SKM-1 (cell line): ENCODE data around the gene RNU1-4.
"Not testable (repeated sequence)": the region's sequence is repeated elsewhere in the genome, so short reads cannot be mapped to it uniquely, and the experiment has no call there.

Experiments used
- DNase-seq: peaks from one replicate; lab custom pipeline; 2025; ENCODE audit not compliant: unreplicated experiment; lab: John Stamatoyannopoulos, UW

RNU1-4 gene

GRCh38 chr1:16764820-16765655, 24.7 kb downstream of the RNU1-4 start:
- DNase-seq, result not testable (repeated sequence)

DNA sequence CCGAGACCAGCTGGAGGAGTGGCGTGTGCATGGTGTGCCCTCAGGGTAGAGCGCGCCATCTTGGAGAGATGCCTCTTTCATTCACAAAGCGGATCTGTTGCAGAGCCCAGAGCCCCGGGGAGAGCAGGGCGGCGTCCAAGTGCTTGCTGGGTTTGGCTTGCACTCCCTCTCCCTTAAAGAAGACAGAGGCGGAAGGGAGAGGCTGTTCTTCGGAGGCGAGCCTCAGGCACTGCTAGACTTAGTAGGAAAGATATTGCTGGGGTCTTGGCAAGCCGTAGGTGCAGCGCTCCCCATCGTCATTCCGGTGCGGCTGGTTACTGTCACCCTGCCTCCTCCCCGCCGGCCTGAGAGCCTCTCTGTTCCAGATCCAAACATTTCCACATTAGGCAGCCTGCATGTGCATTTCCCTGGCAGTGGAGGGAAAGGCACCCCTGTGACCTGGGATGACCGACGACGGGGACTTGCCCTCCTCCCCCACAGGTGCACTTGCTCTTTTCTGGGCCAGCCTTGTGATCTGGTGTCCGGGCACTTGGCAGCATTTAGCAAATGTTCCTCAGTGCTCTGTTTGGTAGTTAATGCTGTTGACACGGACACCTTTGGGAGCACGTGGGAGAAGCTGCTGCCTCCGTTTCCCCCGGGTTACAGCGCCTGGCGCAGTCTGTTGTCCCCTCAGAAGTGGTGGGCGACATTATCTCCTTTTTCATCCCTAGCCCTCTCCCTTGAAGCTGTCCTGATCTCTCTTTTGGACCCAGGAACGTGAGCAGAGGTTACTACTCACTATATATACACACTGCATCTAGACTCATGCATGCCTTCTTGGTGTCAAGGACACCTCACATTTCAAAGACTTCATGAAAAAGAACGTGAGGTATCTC, 25.7 kb downstream of the RNU1-4 start:
- DNase-seq, result not testable (repeated sequence)

DNA sequence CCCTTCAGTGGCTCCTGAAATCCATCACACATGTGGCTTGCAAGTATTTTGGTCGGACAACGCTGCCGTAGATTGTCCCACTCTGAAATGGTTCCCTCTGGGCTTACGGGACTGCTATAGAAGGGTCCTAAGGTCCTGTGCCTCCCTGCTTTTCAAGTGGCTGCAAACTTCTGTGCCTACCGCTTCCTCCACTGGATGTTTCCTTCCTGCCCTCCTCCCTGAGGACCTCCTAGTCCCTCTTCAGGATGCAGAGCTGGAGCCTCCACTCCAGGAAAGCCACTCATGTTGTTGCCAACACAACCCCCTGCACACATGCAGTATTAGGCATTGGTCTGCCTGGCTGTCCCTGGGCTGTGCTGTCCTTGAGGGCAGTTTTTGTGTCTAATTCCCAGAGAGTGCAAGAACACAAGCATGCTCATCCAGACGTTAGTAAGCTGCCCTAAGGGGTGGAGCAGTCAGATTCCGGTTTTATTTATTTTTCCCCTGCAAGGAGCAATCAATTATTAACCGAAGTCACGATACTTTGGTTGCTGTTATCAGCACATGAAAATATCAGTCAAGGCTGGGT, 26.5 kb downstream of the RNU1-4 start:
- not testable (repeated sequence) for DNase-seq

GRCh38 chr1:16770139-16770759, 29.9 kb downstream of the RNU1-4 start:
- DNase-seq, result not testable (repeated sequence)

GRCh38 chr1:16770896-16771446, 30.7 kb downstream of the RNU1-4 start:
- not testable (repeated sequence) for DNase-seq

- DNase-seq, result not testable (repeated sequence)
Measured at GRCh38 chr1:16772275-16773204, 32.2 kb downstream of the RNU1-4 start.

DNA sequence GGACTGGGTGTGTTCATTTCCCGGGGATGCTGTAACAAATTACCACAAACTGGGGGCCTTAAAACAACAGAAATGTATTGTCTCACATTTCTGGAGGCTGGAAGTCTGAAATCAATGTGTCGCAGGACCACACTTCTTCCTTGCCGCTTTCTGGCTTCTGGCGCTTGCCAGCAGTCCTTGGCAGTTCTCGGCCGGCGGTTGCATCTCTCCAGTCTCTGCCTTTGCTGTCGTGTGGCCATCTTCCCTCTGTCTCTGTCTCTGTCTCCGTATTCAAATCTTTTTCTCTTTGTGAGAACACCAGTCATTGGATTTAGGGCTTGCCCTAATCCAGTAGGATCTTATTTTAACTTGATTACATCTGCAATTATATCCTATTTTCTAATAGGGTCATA, 32.9 kb downstream of the RNU1-4 start:
- not testable (repeated sequence) for DNase-seq

GRCh38 chr1:16773723-16774122, 33.4 kb downstream of the RNU1-4 start:
- not testable (repeated sequence) for DNase-seq

DNA sequence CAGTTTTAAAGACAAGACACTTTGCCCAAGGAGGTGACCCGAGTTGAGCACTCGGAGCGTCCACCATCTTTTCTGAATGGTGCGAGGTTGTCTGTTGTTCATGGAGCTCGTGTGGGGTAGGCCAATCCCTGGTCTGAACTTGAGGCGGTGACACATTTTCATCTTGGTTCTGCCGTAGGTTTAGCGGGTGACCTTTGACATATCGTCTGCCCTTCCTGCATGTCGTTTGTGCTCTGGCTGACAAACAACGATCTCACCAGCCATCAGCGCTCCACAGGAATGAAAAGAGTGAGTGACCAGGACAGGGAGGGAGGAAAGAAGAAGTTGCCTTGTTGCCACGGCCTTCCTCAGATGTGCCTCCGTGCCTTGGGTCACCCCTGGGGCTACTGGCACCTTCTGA, 34.5 kb downstream of the RNU1-4 start:
- not testable (repeated sequence) for DNase-seq

DNA sequence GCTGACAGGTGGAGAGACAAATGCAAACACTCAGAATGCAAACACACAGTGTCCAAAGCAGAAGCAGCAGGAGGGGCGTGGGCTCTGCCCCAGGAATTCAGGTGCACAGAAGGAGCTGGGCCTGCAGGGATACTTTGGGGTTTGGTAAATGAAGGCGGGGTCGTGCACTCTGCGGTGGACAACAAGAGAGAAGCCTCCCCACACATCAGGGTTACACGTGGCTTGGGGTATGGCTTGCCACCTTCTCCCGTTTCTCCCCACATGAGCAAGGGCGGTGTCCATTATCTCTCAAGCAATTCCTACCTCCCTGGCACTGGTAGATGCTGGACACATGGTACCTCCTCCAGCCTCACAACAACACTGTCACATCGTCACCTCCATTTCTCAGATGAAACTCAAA, 35.0 kb downstream of the RNU1-4 start:
- not testable (repeated sequence) for DNase-seq

- not testable (repeated sequence) for DNase-seq
Measured at GRCh38 chr1:16776248-16776647, 35.9 kb downstream of the RNU1-4 start.

DNA sequence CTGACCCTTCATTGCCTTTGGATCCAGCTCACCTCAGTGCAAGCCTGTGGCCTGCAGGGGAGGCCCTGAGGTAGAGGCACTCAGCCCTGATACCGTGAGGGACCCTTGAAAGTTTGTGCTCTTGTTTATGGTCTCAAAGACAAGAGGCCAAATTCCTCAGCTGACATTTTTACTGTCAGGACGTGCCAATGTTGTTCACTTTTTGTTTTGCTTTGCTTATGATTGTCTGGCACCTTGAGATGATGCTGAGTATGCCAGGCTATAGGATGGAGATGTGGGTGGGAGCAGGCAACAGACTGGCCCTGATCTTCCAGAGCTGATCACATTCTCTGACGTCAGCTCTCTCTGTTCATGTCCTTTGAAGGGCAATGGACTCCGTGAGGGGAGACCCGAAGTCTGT, 36.5 kb downstream of the RNU1-4 start:
- DNase-seq, result not testable (repeated sequence)

- DNase-seq, result not testable (repeated sequence)
Measured at GRCh38 chr1:16777821-16778220, 37.5 kb downstream of the RNU1-4 start.

GRCh38 chr1:16779525-16779924, 39.2 kb downstream of the RNU1-4 start:
- not testable (repeated sequence) for DNase-seq

GRCh38 chr1:16781033-16781432, 40.7 kb downstream of the RNU1-4 start:
- not testable (repeated sequence) for DNase-seq

GRCh38 chr1:16781625-16782024, 41.3 kb downstream of the RNU1-4 start:
- not testable (repeated sequence) for DNase-seq

DNA sequence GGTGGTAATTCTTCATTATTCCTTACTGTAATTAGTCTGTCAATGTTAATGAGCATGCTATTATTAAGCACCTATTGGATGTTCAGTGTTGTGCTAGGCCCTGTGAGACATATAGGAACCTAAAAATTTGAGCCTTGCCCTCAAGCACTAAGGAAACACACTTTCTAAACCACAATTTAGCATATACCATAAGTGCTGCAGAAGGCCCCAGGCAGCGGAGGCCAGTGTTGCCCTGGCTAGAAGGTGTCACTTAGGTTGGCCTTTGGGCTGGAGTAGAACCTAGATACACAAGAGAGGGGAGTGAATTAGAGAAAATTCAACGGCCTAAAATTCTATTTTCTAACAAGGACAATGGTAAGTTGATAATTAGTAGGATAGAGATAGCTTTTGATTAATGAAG, 44.6 kb downstream of the RNU1-4 start:
- not testable (repeated sequence) for DNase-seq

GRCh38 chr1:16786362-16786761, 46.0 kb downstream of the RNU1-4 start:
- DNase-seq, result not testable (repeated sequence)

DNA sequence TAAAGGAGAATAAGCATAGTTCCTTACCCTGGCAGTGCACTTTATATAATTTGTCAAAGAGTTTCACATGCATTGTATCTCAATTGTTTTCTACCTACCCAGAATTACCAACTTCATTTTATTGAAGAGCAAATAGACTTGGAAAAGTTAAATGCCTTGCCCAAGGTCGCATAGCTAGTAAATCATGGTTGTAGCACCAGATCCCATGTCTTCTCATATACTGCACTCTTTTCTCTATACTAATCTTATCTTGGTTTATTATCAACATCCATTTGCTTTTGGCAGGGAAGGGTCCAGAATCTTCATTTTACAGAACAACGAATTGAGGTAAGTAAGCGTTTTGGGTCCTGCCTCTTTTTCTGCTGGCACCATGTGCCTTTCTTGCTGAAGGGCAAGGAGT, 46.9 kb downstream of the RNU1-4 start:
- not testable (repeated sequence) for DNase-seq

- not testable (repeated sequence) for DNase-seq
Measured at GRCh38 chr1:16787711-16788110, 47.4 kb downstream of the RNU1-4 start.
